ENCODE measurements around the gene TFF1.

TFF1 gene

GRCh38 chr21:42350927-42351426 is 15.4 kb downstream of the TFF1 start, which contains the start of gene TFF2:
Gene TFF2, minus strand, starts transcription at chr21:42350994. Its CDS starts 37 bp downstream, at chr21:42350957.
- Histone ChIP-seq H3K4me2 (ENCODE audit: low read length) (no peak within 1 kb of the TSS), H3K27ac (no peak within 1 kb of the TSS), H3K27me3 (ENCODE audit: control insufficient read depth, insufficient read depth, low read length) (no peaks in the 10 kb centered on the region), H3K79me2 (no peaks in the 10 kb centered on the region), H3K36me3 (ENCODE audit: control insufficient read depth, insufficient read depth, low read length) (no peaks in the 10 kb centered on the region), H3K4me1 (no peaks in the 10 kb centered on the region), H2AFZ (no peak within 1 kb of the TSS), H3K9ac (no peak within 1 kb of the TSS), H3K9me3 (ENCODE audit: control insufficient read depth, low read length) (no peaks in the 10 kb centered on the region), H3K4me3 (ENCODE audit: low read depth, low read length) (no peak within 1 kb of the TSS)
- no peak for TF ChIP-seq CTCF (IDR thresholded peaks at IDR 0.05)

GRCh38 chr21:42350318-42350910 is 15.9 kb downstream of the TFF1 start:
- Histone ChIP-seq H3K9me3 (ENCODE audit: control insufficient read depth, low read length) (no peaks in the 10 kb centered on the region), H3K36me3 (ENCODE audit: control insufficient read depth, insufficient read depth, low read length) (no peaks in the 10 kb centered on the region), H3K27ac (no peak overlapping the region), H3K27me3 (ENCODE audit: control insufficient read depth, insufficient read depth, low read length) (no peaks in the 10 kb centered on the region), H3K4me3 (ENCODE audit: low read depth, low read length) (no peak overlapping the region), H3K9ac (no peak overlapping the region), H2AFZ (no peak overlapping the region), H3K4me1 (no peaks in the 10 kb centered on the region), H3K4me2 (ENCODE audit: low read length) (no peak overlapping the region), H3K79me2 (no peaks in the 10 kb centered on the region)
- no peak for TF ChIP-seq CTCF (IDR thresholded peaks at IDR 0.05)

GRCh38 chr21:42349420-42350317 is 16.7 kb downstream of the TFF1 start:
- Histone ChIP-seq H3K79me2 (no peaks in the 10 kb centered on the region), H3K4me3 (ENCODE audit: low read depth, low read length) (no peak overlapping the region)
- no peak for TF ChIP-seq CTCF (IDR thresholded peaks at IDR 0.05)

GRCh38 chr21:42348762-42349161 is 17.6 kb downstream of the TFF1 start:
- Histone ChIP-seq H3K27me3 (ENCODE audit: control insufficient read depth, insufficient read depth, low read length) (no peaks in the 10 kb centered on the region), H3K79me2 (no peaks in the 10 kb centered on the region), H3K4me2 (ENCODE audit: low read length) (no peak overlapping the region), H3K36me3 (ENCODE audit: control insufficient read depth, insufficient read depth, low read length) (no peaks in the 10 kb centered on the region), H3K4me1 (no peaks in the 10 kb centered on the region), H3K9me3 (ENCODE audit: control insufficient read depth, low read length) (no peaks in the 10 kb centered on the region), H3K27ac (no peak overlapping the region), H2AFZ (no peak overlapping the region), H3K9ac (no peak overlapping the region), H3K4me3 (ENCODE audit: low read depth, low read length) (no peak overlapping the region)
- TF ChIP-seq CTCF (IDR thresholded peaks at IDR 0.05): no peak

More at GRCh38 chr21:42349420-42350317, 16.7 kb downstream of the TFF1 start:
- Histone ChIP-seq H3K4me1 (no peaks in the 10 kb centered on the region), H3K27me3 (ENCODE audit: control insufficient read depth, insufficient read depth, low read length) (no peaks in the 10 kb centered on the region), H3K4me2 (ENCODE audit: low read length) (no peak overlapping the region), H2AFZ (no peak overlapping the region), H3K9me3 (ENCODE audit: control insufficient read depth, low read length) (no peaks in the 10 kb centered on the region), H3K36me3 (ENCODE audit: control insufficient read depth, insufficient read depth, low read length) (no peaks in the 10 kb centered on the region), H3K9ac (no peak overlapping the region), H3K27ac (no peak overlapping the region)

Measured in parathyroid adenoma (tissue), 2 donors.